HepG2 (cell line): ENCODE measurements around the gene NEDD8. TPM values are rescaled to one million over a fixed set of nuclear protein-coding genes. Genes with fewer than 3 reads are reported as not detected.

Experiments used
- AKAP8 ChIP-seq: sonication (generic); formaldehyde crosslinking; IDR thresholded peaks from 2 replicates; pipeline ENCODE4 v1.5.1; 2020; ENCODE audit warnings: mild to moderate bottlenecking, missing genetic modification reagents
- BRD4 ChIP-seq: sonication (generic); formaldehyde crosslinking; IDR thresholded peaks from 2 replicates; pipeline ENCODE4 v1.4.0; 2020; ENCODE audit warnings: missing genetic modification reagents
- DZIP1 ChIP-seq: sonication (generic); formaldehyde crosslinking; IDR thresholded peaks from 2 replicates; pipeline ENCODE4 v1.5.0; 2020; ENCODE audit warnings: mild to moderate bottlenecking, missing genetic modification reagents
- EEA1 ChIP-seq: sonication (generic); formaldehyde crosslinking; IDR thresholded peaks from 2 replicates; pipeline ENCODE4 v1.5.1; 2020; ENCODE audit warnings: mild to moderate bottlenecking, missing genetic modification reagents, borderline replicate concordance
- ISL2 ChIP-seq: sonication (generic); formaldehyde crosslinking; IDR thresholded peaks from 2 replicates; pipeline ENCODE4 v1.5.0; 2020; ENCODE audit warnings: missing genetic modification reagents
- MATR3 ChIP-seq: sonication (generic); formaldehyde crosslinking; IDR thresholded peaks from 2 replicates; pipeline ENCODE4 v1.4.0; 2020; ENCODE audit warnings: missing genetic modification reagents
- NFE2L1 ChIP-seq: sonication (generic); formaldehyde crosslinking; IDR thresholded peaks from 2 replicates; pipeline ENCODE4 v1.4.0; 2020; ENCODE audit warnings: missing genetic modification reagents, mild to moderate bottlenecking, borderline replicate concordance
- RAD51 ChIP-seq: fragments of 450-650 bp; IDR thresholded peaks from 2 replicates; pipeline ENCODE4 v1.6.1; 2016; ENCODE audit warnings: borderline replicate concordance
- SAP130 ChIP-seq: IDR thresholded peaks from 2 replicates; pipeline ENCODE4 v1.6.1; 2016; ENCODE audit warnings: low read depth
- ZNF260 ChIP-seq: sonication (generic); formaldehyde crosslinking; IDR thresholded peaks from 2 replicates; pipeline ENCODE4 v1.4.0; 2020; ENCODE audit warnings: missing genetic modification reagents, low read depth, mild to moderate bottlenecking, borderline replicate concordance
- ZNF282 ChIP-seq: fragments of 450-650 bp; IDR thresholded peaks from 2 replicates; pipeline ENCODE4 v1.6.1; 2018; ENCODE audit not compliant: partially characterized antibody
- ZNF432 ChIP-seq: sonication (generic); formaldehyde crosslinking; IDR thresholded peaks from 2 replicates; pipeline ENCODE4 v1.5.0; 2020; ENCODE audit warnings: missing genetic modification reagents, mild to moderate bottlenecking, borderline replicate concordance
- ZNF572 ChIP-seq: sonication (generic); formaldehyde crosslinking; IDR thresholded peaks from 2 replicates; pipeline ENCODE4 v1.5.1; 2020; ENCODE audit warnings: mild to moderate bottlenecking, missing genetic modification reagents
- ZNF652 ChIP-seq: IDR thresholded peaks from 2 replicates; pipeline ENCODE4 v1.6.1; 2016; ENCODE audit warnings: low read depth, borderline replicate concordance
- ZNF776 ChIP-seq: sonication (generic); formaldehyde crosslinking; IDR thresholded peaks from 2 replicates; pipeline ENCODE4 v1.4.0; 2020; ENCODE audit warnings: mild to moderate bottlenecking, missing genetic modification reagents
- polyA plus RNA-seq, 8 experiments: library from polyadenylated mRNA; depleted of rRNA in 3 of 8; stranded (reverse) in 7 of 8; unstranded in 1 of 8; fragments of >200 nt; fragmentation: Illumina TruSeq in 4 of 8; extraction: Trizol in 4 of 8; gene quantifications; 2 replicates each; pipeline versions ENCODE4 v1.2.1 to v1.2.3, GENCODE V29; 2011 to 2016; ENCODE audit warnings: low read depth in 4 of 8, missing spikeins in 1 of 8, mixed read lengths in 1 of 8; ENCODE audit not compliant: insufficient read depth in 1 of 8
- total RNA-seq, 5 experiments: library from RNA; depleted of rRNA; stranded (reverse); fragments of >200 nt; fragmentation: Illumina TruSeq; extraction: Trizol; gene quantifications; 2 replicates each; pipeline ENCODE4 v1.2.3, GENCODE V29; 2016; ENCODE audit warnings: low read depth in 1 of 5
- TF ChIP-seq, protein P1 (sequence below): sonication (generic); formaldehyde crosslinking; IDR thresholded peaks from 2 replicates; pipeline ENCODE4 v1.4.0; 2020; ENCODE audit warnings: missing genetic modification reagents
- TF ChIP-seq, protein P2 (sequence below): sonication (generic); formaldehyde crosslinking; IDR thresholded peaks from 2 replicates; pipeline ENCODE4 v1.5.1; 2020; ENCODE audit warnings: missing genetic modification reagents, mild to moderate bottlenecking, borderline replicate concordance
- TF ChIP-seq, protein P3 (sequence below): sonication (generic); formaldehyde crosslinking; IDR thresholded peaks from 2 replicates; pipeline ENCODE4 v1.5.0; 2020; ENCODE audit warnings: missing genetic modification reagents

NEDD8 gene
- total and polyA plus RNA-seq, 2 of the 13 experiments (the other 11 are each of a cell fraction or from before 2014, with no cell fraction given): 535 to 713 TPM

DNA sequence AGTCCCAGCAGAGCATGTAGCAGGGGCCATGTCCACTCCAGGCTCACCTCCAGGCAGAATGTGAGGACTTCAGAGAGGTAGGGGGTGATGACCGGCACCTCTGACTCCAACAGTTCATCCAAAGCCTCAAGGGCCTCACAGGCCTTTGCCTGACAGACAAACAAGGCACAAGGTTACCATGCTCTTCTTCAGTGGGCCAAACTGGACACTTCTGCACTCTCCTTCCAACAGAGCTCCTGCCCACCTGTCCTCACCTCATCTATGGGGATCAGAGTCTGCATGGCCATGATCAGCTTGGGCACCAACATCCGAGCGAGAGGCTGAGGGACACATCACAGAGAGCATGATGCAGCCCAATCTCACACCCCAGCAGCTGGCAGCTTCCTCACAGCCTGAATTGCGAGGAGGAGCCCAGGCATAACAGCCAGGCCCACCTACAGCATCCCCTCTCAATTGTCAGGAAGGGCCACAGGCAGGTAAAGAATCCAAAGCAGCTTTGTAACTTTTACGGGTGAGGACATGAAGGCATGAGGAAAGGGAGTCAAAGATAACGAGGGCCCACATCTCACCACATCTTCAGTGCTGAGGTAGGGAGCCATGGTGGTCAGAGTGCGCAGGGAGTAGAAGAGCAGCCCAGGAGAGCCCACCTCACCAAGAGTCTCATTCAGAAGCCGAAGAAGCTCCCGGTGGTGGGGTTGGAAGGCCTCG is 45.2 kb downstream of the NEDD8 start (continued):
- no peak for TF ChIP-seq NFE2L1 (CRISPR knock-in tag)
- TF ChIP-seq BRD4 (CRISPR knock-in tag): peak; percentile 53; the same call in 1 of the 2 replicates
- TF ChIP-seq, protein P1, sequence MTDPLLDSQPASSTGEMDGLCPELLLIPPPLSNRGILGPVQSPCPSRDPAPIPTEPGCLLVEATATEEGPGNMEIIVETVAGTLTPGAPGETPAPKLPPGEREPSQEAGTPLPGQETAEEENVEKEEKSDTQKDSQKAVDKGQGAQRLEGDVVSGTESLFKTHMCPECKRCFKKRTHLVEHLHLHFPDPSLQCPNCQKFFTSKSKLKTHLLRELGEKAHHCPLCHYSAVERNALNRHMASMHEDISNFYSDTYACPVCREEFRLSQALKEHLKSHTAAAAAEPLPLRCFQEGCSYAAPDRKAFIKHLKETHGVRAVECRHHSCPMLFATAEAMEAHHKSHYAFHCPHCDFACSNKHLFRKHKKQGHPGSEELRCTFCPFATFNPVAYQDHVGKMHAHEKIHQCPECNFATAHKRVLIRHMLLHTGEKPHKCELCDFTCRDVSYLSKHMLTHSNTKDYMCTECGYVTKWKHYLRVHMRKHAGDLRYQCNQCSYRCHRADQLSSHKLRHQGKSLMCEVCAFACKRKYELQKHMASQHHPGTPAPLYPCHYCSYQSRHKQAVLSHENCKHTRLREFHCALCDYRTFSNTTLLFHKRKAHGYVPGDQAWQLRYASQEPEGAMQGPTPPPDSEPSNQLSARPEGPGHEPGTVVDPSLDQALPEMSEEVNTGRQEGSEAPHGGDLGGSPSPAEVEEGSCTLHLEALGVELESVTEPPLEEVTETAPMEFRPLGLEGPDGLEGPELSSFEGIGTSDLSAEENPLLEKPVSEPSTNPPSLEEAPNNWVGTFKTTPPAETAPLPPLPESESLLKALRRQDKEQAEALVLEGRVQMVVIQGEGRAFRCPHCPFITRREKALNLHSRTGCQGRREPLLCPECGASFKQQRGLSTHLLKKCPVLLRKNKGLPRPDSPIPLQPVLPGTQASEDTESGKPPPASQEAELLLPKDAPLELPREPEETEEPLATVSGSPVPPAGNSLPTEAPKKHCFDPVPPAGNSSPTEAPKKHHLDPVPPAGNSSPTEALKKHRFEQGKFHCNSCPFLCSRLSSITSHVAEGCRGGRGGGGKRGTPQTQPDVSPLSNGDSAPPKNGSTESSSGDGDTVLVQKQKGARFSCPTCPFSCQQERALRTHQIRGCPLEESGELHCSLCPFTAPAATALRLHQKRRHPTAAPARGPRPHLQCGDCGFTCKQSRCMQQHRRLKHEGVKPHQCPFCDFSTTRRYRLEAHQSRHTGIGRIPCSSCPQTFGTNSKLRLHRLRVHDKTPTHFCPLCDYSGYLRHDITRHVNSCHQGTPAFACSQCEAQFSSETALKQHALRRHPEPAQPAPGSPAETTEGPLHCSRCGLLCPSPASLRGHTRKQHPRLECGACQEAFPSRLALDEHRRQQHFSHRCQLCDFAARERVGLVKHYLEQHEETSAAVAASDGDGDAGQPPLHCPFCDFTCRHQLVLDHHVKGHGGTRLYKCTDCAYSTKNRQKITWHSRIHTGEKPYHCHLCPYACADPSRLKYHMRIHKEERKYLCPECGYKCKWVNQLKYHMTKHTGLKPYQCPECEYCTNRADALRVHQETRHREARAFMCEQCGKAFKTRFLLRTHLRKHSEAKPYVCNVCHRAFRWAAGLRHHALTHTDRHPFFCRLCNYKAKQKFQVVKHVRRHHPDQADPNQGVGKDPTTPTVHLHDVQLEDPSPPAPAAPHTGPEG (CRISPR knock-in tag): no peak
- no peak for TF ChIP-seq RAD51
- TF ChIP-seq ZNF776: peak; percentile 51; the same call in 1 of the 2 replicates
- TF ChIP-seq SAP130: no peak
- 0 out of 2 replicates have a peak, but pooled peaks have one; percentile 64 for TF ChIP-seq ZNF572 (CRISPR knock-in tag)
- TF ChIP-seq, protein P2, sequence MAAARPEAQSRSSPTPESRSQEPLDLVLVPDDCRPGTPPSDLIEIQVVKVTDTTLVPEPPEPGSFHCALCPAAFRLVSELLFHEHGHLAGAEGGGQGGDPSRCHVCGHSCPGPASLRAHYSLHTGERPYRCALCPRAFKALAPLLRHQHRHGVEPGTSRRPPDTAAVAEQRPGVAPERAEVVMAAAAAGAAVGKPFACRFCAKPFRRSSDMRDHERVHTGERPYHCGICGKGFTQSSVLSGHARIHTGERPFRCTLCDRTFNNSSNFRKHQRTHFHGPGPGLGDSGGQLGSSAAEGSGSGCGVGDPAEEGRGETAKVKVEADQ (CRISPR knock-in tag): no peak
- no peak for TF ChIP-seq ZNF282
- TF ChIP-seq ISL2 (CRISPR knock-in tag): no peak
- TF ChIP-seq EEA1: 0 out of 2 replicates have a peak, but pooled peaks have one; percentile 65
- TF ChIP-seq ZNF652: no peak
- TF ChIP-seq DZIP1 (CRISPR knock-in tag): no peak
- TF ChIP-seq MATR3 (CRISPR knock-in tag): no peak
- TF ChIP-seq ZNF260 (CRISPR knock-in tag): no peak
- TF ChIP-seq ZNF432 (CRISPR knock-in tag): no peak
- TF ChIP-seq, protein P3, sequence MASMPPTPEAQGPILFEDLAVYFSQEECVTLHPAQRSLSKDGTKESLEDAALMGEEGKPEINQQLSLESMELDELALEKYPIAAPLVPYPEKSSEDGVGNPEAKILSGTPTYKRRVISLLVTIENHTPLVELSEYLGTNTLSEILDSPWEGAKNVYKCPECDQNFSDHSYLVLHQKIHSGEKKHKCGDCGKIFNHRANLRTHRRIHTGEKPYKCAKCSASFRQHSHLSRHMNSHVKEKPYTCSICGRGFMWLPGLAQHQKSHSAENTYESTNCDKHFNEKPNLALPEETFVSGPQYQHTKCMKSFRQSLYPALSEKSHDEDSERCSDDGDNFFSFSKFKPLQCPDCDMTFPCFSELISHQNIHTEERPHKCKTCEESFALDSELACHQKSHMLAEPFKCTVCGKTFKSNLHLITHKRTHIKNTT (CRISPR knock-in tag): no peak
- TF ChIP-seq AKAP8: no peak
